GM12878 (cell line): ENCODE results near the gene KATNB1. TPM values are rescaled to one million over a fixed set of nuclear protein-coding genes. Genes with fewer than 3 reads are reported as not detected.

Experiments used
- ATAC-seq: fragments of 200-7000 bp; cut with Tn5 transposase; 3 replicates; pipeline ENCODE4 v1.9.1; 2020; ENCODE audit warnings: mild to moderate bottlenecking, moderate library complexity
- BruUV-seq: library from RNA; stranded (reverse); fragments of 400-500 nt; replicated peaks from 2 replicates; lab custom pipeline; 2021; lab: Mats Ljungman, UMichigan
- CTCF ChIA-PET: fragments of 300-600 bp; sonication (Branson Sonifier 250); formaldehyde crosslinking; extraction: SDS; loops from one replicate; lab custom pipeline; 2021; ENCODE audit warnings: inconsistent platforms; lab: Yijun Ruan, JAX
- POLR2A ChIA-PET: fragments of 350-600 bp; formaldehyde crosslinking; extraction: SDS; loops from one replicate; lab custom pipeline; 2021; ENCODE audit warnings: inconsistent platforms; lab: Charles Lee
- RAD21 ChIA-PET: fragments of 300-600 bp; sonication (Branson Sonifier 250); formaldehyde crosslinking; loops from one replicate; lab custom pipeline; 2023; ENCODE audit warnings: antibody characterized with exemption; ENCODE audit not compliant: unreplicated experiment; lab: Charles Lee
- SMC1A ChIA-PET: fragments of 300-600 bp; sonication (Branson Sonifier 250); formaldehyde crosslinking; loops from one replicate; lab custom pipeline; 2023; ENCODE audit not compliant: unreplicated experiment, uncharacterized antibody; lab: Charles Lee
- DNase-seq: peaks from one replicate; pipeline ENCODE4 v3.0.0-alpha.2; 2011; ENCODE audit warnings: low read depth, low spot score
- FAIRE-seq: peaks from 3 replicates; lab custom pipeline; 2011; peaks lifted over from hg19 to GRCh38; lab: Jason Lieb, UNC
- H2AFZ ChIP-seq: 2 replicates; pipeline ENCODE4 v1.6.0; 2011; ENCODE audit warnings: low read depth, low read length, control low read depth; ENCODE audit not compliant: control insufficient read depth
- H3K27ac ChIP-seq: 2 replicates; pipeline ENCODE4 v1.5.1; 2011; ENCODE audit warnings: control low read depth; ENCODE audit not compliant: control insufficient read depth, insufficient read depth
- H3K27me3 ChIP-seq, 2 experiments: replicated peaks in 1 of 2; 2 replicates each; pipeline versions ENCODE4 v1.6.0 to v1.6.1; 2011; ENCODE audit warnings: low read length in 1 of 2; ENCODE audit not compliant: control insufficient read depth in 2 of 2, insufficient read depth in 2 of 2
- H3K36me3 ChIP-seq, 2 experiments: 2 replicates each; pipeline ENCODE4 v1.5.1; 2011; ENCODE audit warnings: low read length in 1 of 2; ENCODE audit not compliant: control insufficient read depth in 2 of 2, insufficient read depth in 2 of 2
- H3K4me1 ChIP-seq: 2 replicates; pipeline ENCODE4 v1.6.1; 2011; ENCODE audit warnings: mild to moderate bottlenecking, low read length, moderate library complexity, mixed read lengths; ENCODE audit not compliant: control insufficient read depth, insufficient read depth
- H3K4me2 ChIP-seq: 2 replicates; pipeline ENCODE4 v1.6.0; 2011; ENCODE audit warnings: control low read depth; ENCODE audit not compliant: control insufficient read depth, insufficient read depth
- H3K4me3 ChIP-seq: fragments of 200-600 bp; sonication (generic); 2 replicates; pipeline ENCODE4 v1.5.1; 2016
- H3K79me2 ChIP-seq: 2 replicates; pipeline ENCODE4 v1.6.0; 2011; ENCODE audit warnings: low read length; ENCODE audit not compliant: control insufficient read depth, insufficient read depth
- H3K9ac ChIP-seq: 2 replicates; pipeline ENCODE4 v1.8.0; 2011; ENCODE audit warnings: low read length, control low read depth, mixed read lengths; ENCODE audit not compliant: control insufficient read depth, insufficient read depth
- H3K9me3 ChIP-seq: replicated peaks from 3 replicates; pipeline ENCODE4 v1.5.1; 2011; ENCODE audit warnings: mild to moderate bottlenecking, low read length; ENCODE audit not compliant: control insufficient read depth, insufficient read depth
- H4K20me1 ChIP-seq: 2 replicates; pipeline ENCODE4 v1.6.0; 2011; ENCODE audit not compliant: control insufficient read depth, insufficient read depth
- ASH2L ChIP-seq: fragments of 300-600, 200-600 bp; sonication (generic); IDR thresholded peaks from 2 replicates; pipeline ENCODE4 v1.6.1; 2017; ENCODE audit warnings: low read depth, mild to moderate bottlenecking, borderline replicate concordance
- DPF2 ChIP-seq: fragments of 450-650 bp; IDR thresholded peaks from 2 replicates; pipeline ENCODE4 v1.6.1; 2017; ENCODE audit warnings: mild to moderate bottlenecking
- EZH2 ChIP-seq: IDR thresholded peaks from 2 replicates; pipeline ENCODE4 v1.6.1; 2012; ENCODE audit warnings: low read depth, mild to moderate bottlenecking, control low read depth, inconsistent platforms, low read length, borderline replicate concordance; ENCODE audit not compliant: control insufficient read depth
- GABPA ChIP-seq: IDR thresholded peaks from 2 replicates; pipeline ENCODE4 v1.6.1; 2014; ENCODE audit warnings: antibody characterized with exemption, low read depth, mild to moderate bottlenecking, inconsistent platforms
- JUNB ChIP-seq: IDR thresholded peaks from 2 replicates; pipeline ENCODE4 v1.6.1; 2016; ENCODE audit warnings: antibody characterized with exemption, mild to moderate bottlenecking
- NFYA ChIP-seq: IDR thresholded peaks from 2 replicates; pipeline ENCODE4 v1.6.1; 2011; ENCODE audit warnings: low read depth, mild to moderate bottlenecking, low read length, improper control_type of control experiment, borderline replicate concordance
- NR2C1 ChIP-seq: fragments of 450-650 bp; IDR thresholded peaks from 2 replicates; pipeline ENCODE4 v1.6.1; 2017; ENCODE audit warnings: antibody characterized with exemption, mild to moderate bottlenecking, moderate library complexity
- SMARCA5 ChIP-seq: fragments of 450-650 bp; IDR thresholded peaks from 2 replicates; pipeline ENCODE4 v1.6.1; 2017; ENCODE audit warnings: mild to moderate bottlenecking
- ZBTB4 ChIP-seq: fragments of 450-650 bp; formaldehyde crosslinking; IDR thresholded peaks from 2 replicates; pipeline ENCODE4 v1.4.0; 2022; ENCODE audit warnings: mild to moderate bottlenecking, moderate library complexity
- ZZZ3 ChIP-seq: IDR thresholded peaks from 2 replicates; pipeline ENCODE4 v1.6.1; 2011; ENCODE audit warnings: low read depth; ENCODE audit not compliant: control insufficient read depth, insufficient read length
- WGBS: methylation state at CpG from one replicate; pipeline ENCODE4 v1.1.6; 2016; ENCODE audit warnings: low lambda C conversion rate; ENCODE audit not compliant: insufficient replicate concordance, insufficient coverage; ENCODE audit errors: missing lambda C conversion rate; 5-methylcytosine and 5-hydroxymethylcytosine counted together
- in situ Hi-C: fragments of 300-500 bp; cut with MboI; formaldehyde crosslinking; loops from 9 replicates; pipeline ENCODE4 v1.14.3; 2018; ENCODE audit warnings: mixed read lengths
- intact Hi-C: fragments of 100-400 bp; cut with micrococcal nuclease; formaldehyde crosslinking; loops from one replicate; pipeline ENCODE4 v1.14.2; 2022; ENCODE audit not compliant: unreplicated experiment
- polyA plus RNA-seq, 11 experiments: library from polyadenylated mRNA; depleted of rRNA in 4 of 11; unstranded in 6 of 11; stranded (reverse) in 5 of 11; fragments of >200 nt; fragmentation: Nextera tagmentation in 4 of 11; fragmentation: Illumina TruSeq in 1 of 11; extraction: Ambion mirVana in 4 of 11; extraction: Trizol in 1 of 11; gene quantifications; 1 replicate in 1 of 11; 2 replicates in 10 of 11; pipeline versions ENCODE4 v1.2.1 to v1.2.3, GENCODE V29; 2011 to 2016; ENCODE audit warnings: inconsistent platforms in 2 of 11, missing spikeins in 2 of 11, low read depth in 1 of 11
- total RNA-seq, 4 experiments: library from RNA; depleted of rRNA in 3 of 4; stranded (reverse); fragments of >200 nt in 3 of 4; fragmentation: Illumina TruSeq in 1 of 4; extraction: Trizol in 1 of 4; gene quantifications; 2 replicates each; pipeline versions ENCODE4 v1.2.1 to v1.2.3, GENCODE V29; 2013 to 2021
- TF ChIP-seq, protein P1 (sequence below): fragments of 450-650 bp; conservative IDR thresholded peaks from 2 replicates; pipeline ENCODE4 v1.6.1; 2017; ENCODE audit warnings: mild to moderate bottlenecking, moderate library complexity

The KATNB1 gene
- total and polyA plus RNA-seq, 10 of the 15 experiments (the other 5 are each of a cell fraction or from before 2014, with no cell fraction given): 0.71 to 46.5 (median 19.5) TPM

DNA sequence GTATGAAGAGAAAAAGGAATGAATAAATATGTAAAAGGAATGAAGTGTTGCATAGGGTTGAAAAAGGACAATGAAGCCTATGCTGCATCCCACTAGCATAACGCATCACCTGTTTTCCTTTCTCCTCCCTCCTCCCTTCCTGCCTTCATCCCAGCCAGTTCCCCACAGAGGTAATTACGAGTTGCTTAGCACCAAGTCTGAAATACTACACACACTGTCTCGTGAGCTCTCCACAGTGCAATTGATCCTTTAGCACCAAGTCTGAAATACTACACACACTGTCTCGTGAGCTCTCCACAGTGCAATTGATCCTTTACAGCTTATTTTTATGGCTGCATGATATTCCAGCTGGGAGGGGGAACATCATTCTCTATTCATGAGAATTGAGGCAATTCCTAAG lies 42.0 kb upstream of the KATNB1 start:
- H3K9me3 ChIP-seq: no peaks in the 10 kb centered on the region
- no peaks in the 10 kb centered on the region for H3K27me3 ChIP-seq
- DNase-seq: no peak
- H3K9ac ChIP-seq: no peak overlapping the region
- ChIA-PET RAD21 (no interaction called here), POLR2A (no interaction called here), SMC1A (interaction anchor here (1.1 kb wide), 1 partner anchor 42 kb away, joined by 3 read pairs; the partner anchor contains the start of gene KATNB1), CTCF (no interaction called here)
- WGBS: 61% methylated on average over 3 of the region's 4 CpGs
- FAIRE-seq: no peak
- TF ChIP-seq NR2C1 (no peak), ZZZ3 (no peak), EZH2 (no peak), GABPA (no peak), JUNB (no peak), DPF2 (no peak), SMARCA5 (no peak), ASH2L (no peak), ZBTB4 (CRISPR knock-in tag) (no peak), NFYA (no peak)
- TF ChIP-seq, protein P1, sequence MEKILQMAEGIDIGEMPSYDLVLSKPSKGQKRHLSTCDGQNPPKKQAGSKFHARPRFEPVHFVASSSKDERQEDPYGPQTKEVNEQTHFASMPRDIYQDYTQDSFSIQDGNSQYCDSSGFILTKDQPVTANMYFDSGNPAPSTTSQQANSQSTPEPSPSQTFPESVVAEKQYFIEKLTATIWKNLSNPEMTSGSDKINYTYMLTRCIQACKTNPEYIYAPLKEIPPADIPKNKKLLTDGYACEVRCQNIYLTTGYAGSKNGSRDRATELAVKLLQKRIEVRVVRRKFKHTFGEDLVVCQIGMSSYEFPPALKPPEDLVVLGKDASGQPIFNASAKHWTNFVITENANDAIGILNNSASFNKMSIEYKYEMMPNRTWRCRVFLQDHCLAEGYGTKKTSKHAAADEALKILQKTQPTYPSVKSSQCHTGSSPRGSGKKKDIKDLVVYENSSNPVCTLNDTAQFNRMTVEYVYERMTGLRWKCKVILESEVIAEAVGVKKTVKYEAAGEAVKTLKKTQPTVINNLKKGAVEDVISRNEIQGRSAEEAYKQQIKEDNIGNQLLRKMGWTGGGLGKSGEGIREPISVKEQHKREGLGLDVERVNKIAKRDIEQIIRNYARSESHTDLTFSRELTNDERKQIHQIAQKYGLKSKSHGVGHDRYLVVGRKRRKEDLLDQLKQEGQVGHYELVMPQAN: no peak
- no TSS peak for BruUV-seq
- no peak overlapping the region for H3K4me2 ChIP-seq
- in situ Hi-C loops (no loop called here), intact Hi-C loops (no loop called here)
- H3K36me3 ChIP-seq: no peaks in the 10 kb centered on the region
- no peak for ATAC-seq
- no peaks in the 10 kb centered on the region for H4K20me1 ChIP-seq
- peaks cover 17% of the 10 kb centered on the region for H3K4me1 ChIP-seq
- H3K4me3 ChIP-seq: no peak overlapping the region
- H2AFZ ChIP-seq: no peak overlapping the region
- no peaks in the 10 kb centered on the region for H3K79me2 ChIP-seq
- no peak overlapping the region for H3K27ac ChIP-seq
